ENCODE results near the gene ABCG1.

GRCh38 chr21:42207426-42207825 lies 11.5 kb upstream of the ABCG1 start:
- TF ChIP-seq CTCF (conservative IDR thresholded peaks at IDR 0.05; ENCODE audit: low read length) (no peak), EZH2phosphoT487 (IDR thresholded peaks at IDR 0.05; ENCODE audit: borderline replicate concordance, low read depth, low read length) (no peak)
